HG03558 (cell line): ENCODE measurements around the gene PRICKLE2.

ENCODE experiments used
- ATAC-seq: cut with Tn5 transposase; IDR thresholded peaks from one replicate; pipeline ENCODE4 v1.9.1; 2021; ENCODE audit warnings: moderate number of reproducible peaks; ENCODE audit not compliant: unreplicated experiment; ENCODE audit errors: extremely low read depth

PRICKLE2 gene

DNA sequence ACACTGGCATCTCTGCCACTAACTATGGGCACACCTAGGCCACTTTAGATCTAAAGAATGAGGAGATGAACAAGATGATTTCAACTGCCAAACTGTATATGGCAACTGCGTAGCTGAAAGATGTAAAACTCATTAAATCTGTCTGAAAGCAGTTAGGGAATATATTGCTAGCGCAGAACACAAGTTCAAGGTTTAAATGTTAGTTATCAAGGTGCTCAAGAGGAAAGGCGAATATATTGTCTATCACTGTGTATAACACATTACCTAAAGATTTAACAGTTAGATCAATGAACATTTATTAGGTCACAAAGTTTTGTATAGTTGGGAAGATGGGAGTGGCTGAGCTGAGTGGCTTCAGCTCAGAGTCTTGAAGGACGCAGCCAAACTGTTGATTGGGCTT, 168.0 kb downstream of the PRICKLE2 start:
- no peak for ATAC-seq

DNA sequence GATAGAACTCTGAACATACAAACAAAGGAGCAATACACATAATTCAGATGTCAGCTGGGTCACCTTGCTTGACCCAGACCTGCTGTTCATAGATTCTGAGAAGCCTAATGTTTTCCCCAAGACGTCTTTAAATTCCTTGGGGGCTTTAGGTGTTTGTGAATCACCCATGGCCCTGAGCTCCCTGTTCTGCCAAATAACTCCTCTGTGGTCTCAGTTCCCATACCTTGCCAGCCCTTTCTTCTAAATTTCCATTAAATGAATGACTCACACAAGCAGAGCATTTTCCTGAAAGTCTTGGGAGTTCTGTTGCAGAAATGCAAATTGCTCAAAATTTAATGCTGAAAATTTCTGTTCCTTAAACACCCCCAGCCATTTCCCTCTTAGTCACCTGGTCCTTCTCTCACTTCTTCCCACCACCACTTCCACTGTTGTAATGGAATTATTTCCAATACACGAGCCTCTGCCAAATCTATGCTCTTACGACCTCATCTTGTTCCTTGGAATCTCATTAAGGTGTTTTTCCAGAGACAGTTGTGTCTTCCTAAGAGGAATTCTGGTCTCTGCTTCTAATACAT, 168.6 kb downstream of the PRICKLE2 start:
- no peak for ATAC-seq

DNA sequence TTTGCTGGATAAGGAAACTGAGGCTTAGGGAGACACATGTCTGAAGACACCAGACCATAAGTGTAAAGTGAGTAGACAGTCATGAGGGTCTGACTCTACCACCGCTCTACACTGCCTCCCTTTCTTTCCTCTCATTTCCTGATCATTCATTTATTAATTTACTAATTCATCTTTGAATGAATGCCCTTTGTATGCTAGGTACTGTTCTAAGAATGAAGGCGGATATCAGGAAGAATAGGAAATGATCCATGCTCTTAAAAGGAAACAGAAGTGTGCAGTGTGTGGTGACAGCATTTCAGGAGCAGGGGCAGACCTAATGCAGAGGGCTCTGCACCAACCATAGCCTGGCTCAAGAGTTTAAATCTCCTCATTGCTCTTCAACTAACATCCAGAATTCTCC, 170.2 kb downstream of the PRICKLE2 start:
- no peak for ATAC-seq

DNA sequence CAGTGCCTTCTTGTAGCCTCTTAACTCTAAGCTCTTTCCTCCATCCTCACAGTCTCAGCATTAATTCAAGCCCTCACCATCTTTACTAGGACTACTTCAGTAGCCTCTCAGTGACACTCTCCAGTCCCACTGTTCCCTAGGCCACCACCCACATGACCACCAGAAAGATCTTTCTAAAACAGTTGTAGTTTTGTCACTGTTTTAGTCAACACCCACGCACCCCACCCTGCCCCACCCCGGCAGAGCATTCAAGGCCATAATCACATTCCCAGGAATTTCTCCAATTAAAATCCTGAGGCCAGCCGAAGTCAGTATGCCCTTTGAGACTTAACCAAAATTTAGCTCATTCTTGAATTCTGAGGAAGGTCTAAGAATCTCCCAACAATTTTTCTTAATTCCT, 170.8 kb downstream of the PRICKLE2 start:
- ATAC-seq = no peak

DNA sequence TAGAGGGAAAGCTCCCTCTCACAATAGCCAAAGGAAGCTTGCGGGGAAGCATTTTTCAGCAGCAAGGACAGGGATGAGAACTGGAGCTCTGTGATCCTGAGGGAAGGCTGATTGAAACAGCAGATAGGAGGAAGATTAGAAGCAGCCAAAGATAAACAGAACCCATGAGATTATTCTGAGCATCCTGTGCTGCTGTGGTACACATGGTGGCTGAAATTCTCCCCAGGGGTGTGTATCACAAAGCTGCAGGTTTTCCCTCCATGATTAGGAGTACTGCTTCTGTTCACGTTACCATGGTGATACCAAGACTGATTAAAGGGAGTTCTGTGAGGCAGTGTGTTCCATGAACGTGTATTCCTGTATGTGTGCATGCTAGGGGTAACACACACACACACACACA, 171.7 kb downstream of the PRICKLE2 start:
- ATAC-seq = no peak

DNA sequence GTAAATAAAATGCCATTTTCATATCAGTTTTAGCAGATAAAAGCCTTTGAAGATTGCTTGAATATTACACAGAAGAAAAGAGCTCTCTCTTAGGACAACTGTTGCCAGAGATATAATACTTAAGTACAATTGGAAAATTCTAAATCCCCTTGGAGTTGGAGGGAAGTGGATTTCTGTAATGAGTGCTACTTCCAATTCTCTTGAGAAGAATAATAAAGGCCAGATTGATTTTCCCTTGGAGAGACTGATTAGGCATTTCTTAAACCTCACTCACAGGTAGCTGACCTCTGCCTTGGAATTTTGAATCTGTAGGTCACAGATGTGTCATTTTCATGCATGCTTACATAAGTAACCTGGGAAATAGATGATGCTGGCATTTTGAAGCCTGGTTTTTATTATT, 172.1 kb downstream of the PRICKLE2 start:
- ATAC-seq = no peak

DNA sequence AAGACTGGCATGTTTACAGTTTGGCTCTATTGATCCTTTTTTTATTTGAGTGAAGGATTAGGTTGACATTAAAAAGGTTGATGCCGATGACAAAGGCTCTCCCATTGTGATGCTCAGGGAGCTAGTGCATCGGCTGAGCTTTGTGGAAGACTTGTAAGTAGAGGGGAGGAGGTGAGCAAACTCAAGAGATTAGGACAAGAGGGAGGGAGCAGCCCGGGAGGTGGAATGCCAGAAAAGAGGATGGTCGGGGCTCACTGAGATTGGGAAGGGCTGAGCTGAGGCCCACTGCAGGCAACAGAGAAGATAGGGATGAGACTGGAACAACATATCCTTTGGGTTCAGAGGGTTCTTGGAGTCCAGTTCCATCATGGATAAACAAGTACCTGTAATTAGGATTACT, 175.4 kb downstream of the PRICKLE2 start:
- no peak for ATAC-seq

DNA sequence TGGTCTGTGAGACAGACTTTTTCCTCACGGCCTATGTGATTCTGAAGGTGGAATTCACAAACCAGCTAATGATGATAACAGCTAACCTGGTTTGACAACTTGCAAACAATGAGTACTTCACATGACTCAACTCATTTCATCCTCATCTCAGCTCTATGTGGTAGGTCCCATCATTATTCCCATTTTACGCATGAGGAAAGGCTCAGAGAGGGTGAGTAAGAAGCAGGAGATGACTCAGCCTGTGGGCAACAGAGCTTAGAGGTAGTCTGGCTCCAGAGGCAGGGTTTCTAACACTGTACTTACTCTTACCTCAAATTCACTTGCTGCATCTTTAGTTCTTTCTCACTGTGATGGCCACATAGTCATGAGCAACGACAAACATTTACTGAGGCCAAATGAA, 176.1 kb downstream of the PRICKLE2 start:
- ATAC-seq = no peak

DNA sequence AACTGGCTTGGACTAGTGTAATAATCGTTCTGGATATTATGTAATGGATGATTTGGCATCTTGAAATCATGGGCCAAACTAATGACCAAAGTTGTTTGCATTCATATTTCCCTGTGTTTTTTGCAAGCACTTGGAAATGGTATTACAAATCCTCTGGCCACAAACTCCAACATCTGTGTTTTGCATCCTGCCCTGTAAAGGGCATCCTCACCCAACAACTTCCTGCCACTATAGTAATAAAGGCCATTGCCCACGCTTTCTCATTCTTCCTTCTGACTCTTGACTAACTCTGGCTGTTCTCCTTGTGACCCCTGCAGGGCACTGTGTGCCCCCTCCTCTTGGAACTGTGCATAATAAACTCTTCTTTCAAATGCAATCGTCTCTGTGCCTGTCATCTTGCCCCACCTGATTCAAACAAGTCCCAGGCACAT, 176.6 kb downstream of the PRICKLE2 start:
- no peak for ATAC-seq

DNA sequence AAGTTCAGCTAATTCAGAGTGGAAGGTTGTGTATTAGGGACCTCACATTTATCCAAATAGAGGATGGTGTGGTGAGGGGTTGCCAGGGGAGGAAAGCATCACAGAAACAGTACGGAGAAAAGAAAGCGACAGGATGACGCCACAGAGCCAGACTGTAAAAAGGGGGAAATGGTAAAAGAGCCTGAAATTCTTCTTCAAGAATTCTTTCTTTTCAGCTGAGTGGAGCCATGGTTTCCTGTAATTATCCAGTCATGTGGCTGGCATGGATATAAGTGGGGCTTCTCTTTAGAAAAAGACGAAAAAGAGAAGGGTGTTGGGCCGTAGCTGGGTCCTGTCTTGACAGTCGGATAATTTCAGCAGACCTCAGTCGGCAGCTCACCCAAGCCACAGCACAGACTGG, 177.5 kb downstream of the PRICKLE2 start:
- no peak for ATAC-seq

DNA sequence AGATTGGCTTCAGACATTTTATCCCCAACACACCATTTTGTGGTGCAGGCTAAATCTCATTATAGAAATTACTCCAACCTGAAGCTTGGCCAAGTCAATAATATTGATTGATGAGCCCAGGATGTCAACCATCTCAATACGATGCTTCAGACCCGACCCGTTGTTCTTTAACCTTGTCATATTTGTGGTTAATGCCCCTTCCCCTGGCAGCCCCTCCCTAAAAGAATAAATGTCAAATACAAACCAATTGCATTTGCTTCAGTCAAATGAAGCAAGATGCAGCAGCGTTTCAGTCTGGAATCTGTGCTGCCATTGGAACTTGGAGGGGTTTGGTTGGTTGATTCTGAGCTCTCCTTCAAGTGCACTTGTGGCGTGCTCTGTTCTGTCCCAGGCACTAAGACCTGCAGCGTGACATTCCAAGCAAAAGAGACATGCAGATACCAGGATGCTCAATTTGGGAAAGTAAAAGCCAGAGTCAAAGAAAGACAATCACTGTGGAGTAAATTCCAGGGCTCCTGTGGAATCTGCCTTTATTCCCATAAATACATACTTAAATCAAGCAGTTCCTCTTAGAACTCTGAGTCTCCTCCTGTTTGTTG, 178.2 kb downstream of the PRICKLE2 start:
- no peak for ATAC-seq

DNA sequence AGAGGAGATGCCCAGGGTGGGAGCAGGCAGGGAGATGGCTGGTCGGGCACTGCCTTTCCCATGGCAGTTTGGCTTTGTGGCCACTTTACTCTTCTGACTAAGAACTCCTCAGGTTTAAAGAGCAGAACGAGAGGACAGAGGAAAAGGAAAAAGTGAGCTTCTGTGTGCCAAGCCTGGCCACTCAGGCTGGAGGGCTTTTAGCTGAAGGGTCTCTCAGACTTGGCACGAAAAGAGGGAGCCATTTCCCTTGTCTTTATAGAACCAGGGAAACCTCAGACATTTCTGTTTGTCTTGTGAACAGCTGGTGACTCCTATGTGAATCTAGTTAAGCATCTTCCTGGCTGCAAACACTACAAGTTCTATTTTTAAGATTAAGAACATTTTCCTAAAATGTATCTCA, 178.7 kb downstream of the PRICKLE2 start:
- no peak for ATAC-seq

DNA sequence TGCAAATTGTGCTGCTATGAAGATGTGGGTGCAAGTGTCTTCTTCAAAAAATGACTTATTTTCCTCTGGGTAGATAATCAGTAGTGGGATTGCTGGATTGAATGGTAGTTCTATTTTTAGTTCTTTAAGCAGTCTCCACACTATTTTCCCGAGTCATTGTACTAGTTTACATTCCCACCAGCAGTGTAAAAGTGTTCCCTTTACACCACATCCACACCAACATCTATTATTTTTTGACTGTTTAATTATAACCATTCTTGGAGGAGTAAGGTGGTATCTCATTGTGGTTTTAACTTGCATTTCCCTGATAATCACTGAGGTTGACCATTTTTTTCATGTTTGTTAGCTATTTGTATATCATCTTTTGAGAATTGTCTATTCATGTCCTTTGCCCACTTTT, 182.3 kb downstream of the PRICKLE2 start:
- no peak for ATAC-seq
